ENCODE results near the gene KIF26B. TPM values are rescaled to one million over a fixed set of nuclear protein-coding genes. Genes with fewer than 3 reads are reported as not detected.
"Not testable (repeated sequence)": the region's sequence is repeated elsewhere in the genome, so short reads cannot be mapped to it uniquely, and the experiment has no call there.

KIF26B gene
- total RNA-seq, 2 donors from 2014 or later = not detected

DNA sequence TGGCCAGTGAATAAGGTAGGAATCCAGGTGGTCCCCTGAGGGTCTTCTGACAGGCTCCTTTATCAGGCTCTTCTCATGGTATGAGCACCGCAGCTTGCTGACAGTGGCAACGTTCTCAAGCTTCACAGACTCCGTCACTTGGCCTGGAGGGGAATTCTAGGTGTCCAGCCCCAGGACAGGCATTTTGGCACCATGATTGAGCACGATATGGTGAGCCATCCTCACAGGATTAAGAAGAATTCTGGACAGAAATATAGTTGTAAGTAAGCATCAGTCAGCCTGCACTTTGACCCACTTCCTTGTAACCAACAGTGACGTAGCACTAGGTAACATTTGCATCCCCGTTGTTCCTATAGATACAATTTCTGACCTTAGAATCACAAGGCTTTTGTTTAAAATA, 30.5 kb upstream of the KIF26B start:
- Mint-ChIP-seq H3K9me3 (no peaks in the 10 kb centered on the region), H3K36me3 (no peaks in the 10 kb centered on the region), H3K27me3 (peaks cover 16 to 21% of the 10 kb centered on the region in 2 donors), H3K4me1 (ENCODE audit: low read depth in 2 of 2) (no peaks in the 10 kb centered on the region), H3K27ac (no peak overlapping the region), H3K4me3 (no peak overlapping the region)
- ATAC-seq (no peak), DNase-seq (ENCODE audit: low spot score) (no peak)

- H3K4me1 Mint-ChIP-seq (ENCODE audit: low read depth in 2 of 2) = no peaks in the 10 kb centered on the region
- peaks cover 18 to 23% of the 10 kb centered on the region in 2 donors for H3K27me3 Mint-ChIP-seq
- H3K36me3 Mint-ChIP-seq = no peaks in the 10 kb centered on the region
- no peak for DNase-seq (ENCODE audit: low spot score)
- H3K27ac Mint-ChIP-seq = no peak overlapping the region
- ATAC-seq = no peak
- no peak overlapping the region for H3K4me3 Mint-ChIP-seq
- H3K9me3 Mint-ChIP-seq = no peaks in the 10 kb centered on the region
Observed at GRCh38 chr1:245124644-245125043, 30.1 kb upstream of the KIF26B start.

- H3K9me3 Mint-ChIP-seq = no peaks in the 10 kb centered on the region
- no peak overlapping the region for H3K27ac Mint-ChIP-seq
- DNase-seq (ENCODE audit: low spot score) (no peak), ATAC-seq (no peak)
- peaks cover 28 to 30% of the 10 kb centered on the region in 2 donors for H3K27me3 Mint-ChIP-seq
- H3K4me3 Mint-ChIP-seq = no peak overlapping the region
- H3K36me3 Mint-ChIP-seq = no peaks in the 10 kb centered on the region
- H3K4me1 Mint-ChIP-seq (ENCODE audit: low read depth in 2 of 2) = no peaks in the 10 kb centered on the region
Observed at GRCh38 chr1:245126530-245126929, 28.3 kb upstream of the KIF26B start.

DNA sequence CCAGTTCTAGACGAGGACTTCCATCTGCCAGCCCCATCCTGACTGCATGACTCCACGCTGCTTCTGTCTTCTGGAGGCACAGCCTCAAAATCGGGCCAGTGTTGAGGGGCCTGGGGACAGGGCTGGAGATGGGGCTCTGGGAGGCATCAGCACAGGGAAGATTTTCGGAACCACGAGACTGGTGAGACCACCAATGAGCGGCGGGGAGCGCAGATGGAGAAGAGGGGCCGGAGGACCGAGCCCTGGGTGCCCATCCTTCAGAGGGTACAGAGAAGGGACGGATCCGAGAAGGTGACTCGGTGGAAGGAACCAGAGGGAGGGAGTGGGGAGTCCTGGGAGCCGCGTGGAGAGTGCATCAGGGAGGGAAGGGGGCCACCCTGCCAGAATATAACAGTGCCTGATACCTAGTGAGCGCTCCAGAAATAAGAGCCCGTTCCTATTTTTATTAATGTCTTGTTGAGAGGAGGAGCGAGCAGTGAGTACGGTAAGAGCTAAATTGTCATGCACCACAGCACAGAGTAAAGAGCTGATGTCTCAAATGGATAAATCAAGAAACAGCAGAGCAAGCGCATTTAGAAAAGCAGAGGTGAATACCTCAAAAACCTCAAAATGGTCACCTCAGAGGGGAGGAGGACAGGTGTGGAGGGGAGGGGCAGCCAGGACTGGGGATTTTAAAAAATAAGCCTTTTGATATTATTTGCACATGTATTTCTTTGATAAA, 26.2 kb upstream of the KIF26B start:
- no peaks in the 10 kb centered on the region for H3K36me3 Mint-ChIP-seq
- H3K9me3 Mint-ChIP-seq = no peaks in the 10 kb centered on the region
- DNase-seq (ENCODE audit: low spot score) = no peak
- no peak overlapping the region for H3K4me3 Mint-ChIP-seq
- H3K4me1 Mint-ChIP-seq (ENCODE audit: low read depth in 2 of 2) = no peaks in the 10 kb centered on the region
- ATAC-seq = no peak
- peaks cover 28 to 36% of the 10 kb centered on the region in 2 donors for H3K27me3 Mint-ChIP-seq
- no peak overlapping the region for H3K27ac Mint-ChIP-seq

DNA sequence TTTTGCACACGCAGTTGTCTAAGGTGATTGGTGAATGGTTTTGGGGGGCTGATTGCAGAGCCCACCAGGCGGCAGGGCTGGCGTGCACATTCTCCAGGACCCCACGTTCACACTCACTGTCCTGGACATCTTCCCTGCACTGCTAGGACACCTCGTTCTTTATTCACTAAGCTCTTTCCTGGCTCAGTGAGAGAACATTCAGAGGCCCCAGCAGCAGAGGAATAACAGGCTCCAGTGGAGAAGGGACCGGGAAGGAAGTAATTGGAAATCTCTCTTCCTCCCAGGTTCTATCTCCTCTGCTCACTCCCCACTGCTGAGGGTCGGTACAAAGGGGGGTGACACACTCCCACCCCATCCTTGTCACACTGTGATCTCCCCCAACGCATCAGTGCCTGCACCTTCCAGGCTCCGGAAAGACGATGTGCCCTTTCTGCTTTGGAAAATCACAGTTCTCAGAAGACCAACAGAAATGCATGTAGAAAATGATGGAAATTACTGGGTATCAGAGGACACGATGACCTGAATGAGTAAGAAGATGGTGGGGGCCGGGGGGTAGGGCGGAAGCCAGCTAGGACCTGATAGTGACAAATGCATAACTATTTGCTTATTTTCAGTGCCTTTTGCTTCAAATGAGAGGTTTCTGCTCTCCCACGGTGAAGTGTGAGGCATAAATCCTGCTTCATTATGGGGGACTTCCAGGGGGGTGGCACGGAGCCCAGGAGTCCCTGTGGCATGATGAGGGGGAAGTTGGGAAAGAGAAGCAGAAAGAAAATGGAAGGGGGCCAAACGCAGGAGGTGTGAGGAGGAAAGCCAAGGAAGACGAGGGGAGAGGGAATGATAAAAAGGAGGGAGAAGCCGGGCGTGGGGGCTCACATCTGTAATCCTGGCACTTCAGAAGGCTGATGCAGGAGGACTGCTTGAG, 25.2 kb upstream of the KIF26B start:
- Mint-ChIP-seq H3K4me1 (ENCODE audit: low read depth in 2 of 2) (no peaks in the 10 kb centered on the region), H3K27me3 (peaks cover 28 to 41% of the 10 kb centered on the region in 2 donors), H3K9me3 (no peaks in the 10 kb centered on the region), H3K36me3 (no peaks in the 10 kb centered on the region), H3K4me3 (no peak overlapping the region), H3K27ac (no peak overlapping the region)
- DNase-seq (ENCODE audit: low spot score) (no peak), ATAC-seq (no peak)

GRCh38 chr1:245130281-245131025, 24.3 kb upstream of the KIF26B start:
- not testable (repeated sequence) for H3K9me3 Mint-ChIP-seq; H3K4me3 Mint-ChIP-seq; ATAC-seq; H3K4me1 Mint-ChIP-seq (ENCODE audit: low read depth in 2 of 2); DNase-seq (ENCODE audit: low spot score); H3K27ac Mint-ChIP-seq; H3K36me3 Mint-ChIP-seq
- H3K27me3 Mint-ChIP-seq = peaks cover 28 to 42% of the 10 kb centered on the region in 2 donors

DNA sequence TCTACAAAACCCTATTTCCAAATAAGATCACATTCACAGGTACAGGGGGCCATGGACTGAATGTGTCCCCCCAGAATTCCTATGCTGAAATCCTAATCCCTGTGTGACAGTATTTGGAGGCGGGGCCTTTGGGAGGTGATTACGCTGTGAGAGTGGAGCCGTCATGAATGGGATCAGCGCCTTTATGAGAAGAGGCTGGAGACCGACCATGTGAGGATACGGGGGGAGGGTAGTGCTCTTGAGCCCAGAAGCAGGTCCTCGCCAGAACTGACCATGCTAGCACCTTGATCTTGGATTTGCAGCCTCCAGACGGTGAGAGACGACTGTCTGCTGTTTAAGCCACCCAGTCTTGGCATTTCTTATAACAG, 23.8 kb upstream of the KIF26B start:
- Mint-ChIP-seq H3K9me3 (no peaks in the 10 kb centered on the region), H3K27me3 (peaks cover 28 to 42% of the 10 kb centered on the region in 2 donors), H3K36me3 (no peaks in the 10 kb centered on the region), H3K4me3 (no peak overlapping the region), H3K4me1 (ENCODE audit: low read depth in 2 of 2) (no peaks in the 10 kb centered on the region), H3K27ac (no peak overlapping the region)
- ATAC-seq (no peak), DNase-seq (ENCODE audit: low spot score) (no peak)

- Mint-ChIP-seq H3K9me3 (no peaks in the 10 kb centered on the region), H3K4me3 (no peak overlapping the region), H3K27ac (no peak overlapping the region), H3K27me3 (peaks cover 25 to 40% of the 10 kb centered on the region in 2 donors), H3K4me1 (ENCODE audit: low read depth in 2 of 2) (no peaks in the 10 kb centered on the region), H3K36me3 (no peaks in the 10 kb centered on the region)
- ATAC-seq = no peak
- DNase-seq (ENCODE audit: low spot score) = no peak
Observed at GRCh38 chr1:245132771-245133170, 22.0 kb upstream of the KIF26B start.

DNA sequence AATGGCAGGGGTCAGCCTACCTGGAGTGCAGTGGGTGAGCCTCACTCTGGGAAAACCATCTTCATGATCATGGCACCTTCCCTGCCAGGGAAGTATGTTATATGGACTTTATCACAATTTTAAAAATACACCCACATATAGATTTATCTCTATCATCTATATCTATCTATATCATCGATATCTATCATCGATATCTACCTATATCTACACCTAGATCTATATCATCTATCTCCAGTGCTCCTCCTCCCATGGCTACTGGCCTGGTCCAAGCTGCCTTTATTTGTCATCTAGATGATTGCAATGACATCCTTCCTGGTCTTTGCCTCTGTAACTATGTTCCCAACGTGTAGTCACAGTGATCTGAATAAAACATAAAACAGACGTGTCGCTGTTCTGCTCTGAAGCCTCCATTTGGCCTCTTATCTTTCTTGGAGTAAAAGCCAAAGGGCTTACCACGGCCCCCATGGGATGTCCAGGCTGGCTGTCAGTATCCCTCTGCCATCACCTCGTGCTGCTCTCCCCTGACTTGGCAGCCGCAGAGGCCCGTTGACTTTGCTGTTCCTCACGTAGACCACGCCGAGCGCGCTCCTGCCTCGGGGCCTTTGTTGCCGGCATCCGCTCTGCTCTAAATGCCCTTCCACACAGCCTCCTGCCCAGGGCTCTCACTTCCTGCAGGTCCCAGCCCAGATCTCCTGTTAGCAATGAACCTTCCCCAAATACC, 20.6 kb upstream of the KIF26B start:
- H3K4me3 Mint-ChIP-seq = no peak overlapping the region
- no peaks in the 10 kb centered on the region for H3K9me3 Mint-ChIP-seq
- H3K4me1 Mint-ChIP-seq (ENCODE audit: low read depth in 2 of 2) = no peaks in the 10 kb centered on the region
- no peak for DNase-seq (ENCODE audit: low spot score)
- no peaks in the 10 kb centered on the region for H3K36me3 Mint-ChIP-seq
- ATAC-seq = peak in 1 of 2 donors; percentile 11
- no peak overlapping the region for H3K27ac Mint-ChIP-seq
- peaks cover 15 to 33% of the 10 kb centered on the region in 2 donors for H3K27me3 Mint-ChIP-seq

GRCh38 chr1:245142171-245142798, 12.5 kb upstream of the KIF26B start:
- Mint-ChIP-seq H3K36me3 (no peaks in the 10 kb centered on the region), H3K4me3 (no peak overlapping the region), H3K9me3 (no peaks in the 10 kb centered on the region), H3K27ac (no peak overlapping the region), H3K4me1 (ENCODE audit: low read depth in 2 of 2) (no peaks in the 10 kb centered on the region), H3K27me3 (peaks cover 3 to 15% of the 10 kb centered on the region in 2 donors)
- ATAC-seq (no peak), DNase-seq (ENCODE audit: low spot score) (no peak)

GRCh38 chr1:245142976-245143375, 11.8 kb upstream of the KIF26B start:
- H3K4me3 Mint-ChIP-seq = no peak overlapping the region
- DNase-seq (ENCODE audit: low spot score) = no peak
- H3K27me3 Mint-ChIP-seq = peaks cover 0 to 15% of the 10 kb centered on the region in 2 donors

DNA sequence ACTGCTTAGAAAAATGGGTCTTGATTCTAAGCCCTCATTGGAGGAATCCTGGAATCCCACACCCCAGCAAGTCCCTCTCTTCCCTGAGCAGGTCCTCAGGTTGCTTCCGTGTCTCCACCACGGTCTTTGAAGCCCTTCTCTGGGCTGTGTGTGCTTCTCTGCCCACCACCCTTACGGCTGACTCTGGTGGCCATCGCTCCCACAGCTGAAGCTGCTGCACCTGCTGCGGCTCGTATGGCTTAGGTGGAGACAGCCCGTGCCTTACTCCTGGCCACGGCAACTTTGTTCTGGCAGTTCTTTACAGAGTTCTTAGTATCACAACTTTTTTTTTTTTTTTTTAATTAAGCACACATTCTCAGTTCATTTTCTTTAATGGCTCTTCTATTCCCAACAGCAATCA, 10.9 kb upstream of the KIF26B start:
- H3K36me3 Mint-ChIP-seq = no peaks in the 10 kb centered on the region
- H3K4me1 Mint-ChIP-seq (ENCODE audit: low read depth in 2 of 2) = no peaks in the 10 kb centered on the region
- DNase-seq (ENCODE audit: low spot score) = no peak
- H3K9me3 Mint-ChIP-seq = no peaks in the 10 kb centered on the region
- H3K27me3 Mint-ChIP-seq = peaks cover 7 to 20% of the 10 kb centered on the region in 2 donors
- H3K4me3 Mint-ChIP-seq = no peak overlapping the region
- H3K27ac Mint-ChIP-seq = no peak overlapping the region
- no peak for ATAC-seq

More at GRCh38 chr1:245142976-245143375, 11.8 kb upstream of the KIF26B start:
- Mint-ChIP-seq H3K27ac (no peak overlapping the region), H3K36me3 (no peaks in the 10 kb centered on the region), H3K4me1 (ENCODE audit: low read depth in 2 of 2) (no peaks in the 10 kb centered on the region), H3K9me3 (no peaks in the 10 kb centered on the region)
- peak in 1 of 2 donors; percentile 15 for ATAC-seq

DNA sequence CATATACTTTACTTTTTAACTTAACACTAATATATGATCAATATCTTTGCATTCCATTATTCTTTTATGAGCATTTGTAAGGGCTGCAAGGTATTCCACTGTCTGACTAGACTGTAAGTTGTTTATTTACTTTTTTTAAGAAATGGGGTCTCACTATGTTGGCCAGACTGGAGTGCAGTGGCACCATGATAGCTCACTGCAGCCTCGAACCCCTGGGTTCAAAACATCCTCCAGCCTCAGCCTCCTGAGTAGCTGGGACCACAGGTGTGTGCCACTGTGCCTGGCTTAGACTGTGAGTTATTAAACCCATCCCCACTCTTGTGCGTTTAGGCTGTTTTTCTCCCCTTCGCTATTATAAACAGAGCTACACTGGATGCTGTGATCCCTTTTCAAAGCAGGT, 6.7 kb upstream of the KIF26B start:
- peaks cover 0 to under 1% of the 10 kb centered on the region in 2 donors for H3K4me1 Mint-ChIP-seq (ENCODE audit: low read depth in 2 of 2)
- no peak overlapping the region for H3K4me3 Mint-ChIP-seq
- peaks cover 38 to 44% of the 10 kb centered on the region in 2 donors for H3K27me3 Mint-ChIP-seq
- H3K36me3 Mint-ChIP-seq = no peaks in the 10 kb centered on the region
- no peak overlapping the region for H3K27ac Mint-ChIP-seq
- ATAC-seq = no peak
- H3K9me3 Mint-ChIP-seq = no peaks in the 10 kb centered on the region
- DNase-seq (ENCODE audit: low spot score) = no peak
